HG03280 (cell line): ENCODE measurements around the gene SLC38A6.
A peak's percentile ranks its signal among the peaks of the same experiment; 100 is the strongest.

Experiments used
- ATAC-seq: cut with Tn5 transposase; IDR thresholded peaks from one replicate; pipeline ENCODE4 v1.9.1; 2021; ENCODE audit warnings: mild to moderate bottlenecking, moderate library complexity; ENCODE audit not compliant: unreplicated experiment

The SLC38A6 gene

GRCh38 chr14:60980811-60981632 is at the start of gene SLC38A6, which contains the start of gene TRMT5:
Gene SLC38A6 (plus strand): TSS chr14:60981245. CDS start chr14:60981278, 33 bp downstream.
Gene TRMT5 (minus strand): TSS chr14:60981079. CDS start chr14:60980973, 106 bp downstream.
- peak; percentile 86 for ATAC-seq

DNA sequence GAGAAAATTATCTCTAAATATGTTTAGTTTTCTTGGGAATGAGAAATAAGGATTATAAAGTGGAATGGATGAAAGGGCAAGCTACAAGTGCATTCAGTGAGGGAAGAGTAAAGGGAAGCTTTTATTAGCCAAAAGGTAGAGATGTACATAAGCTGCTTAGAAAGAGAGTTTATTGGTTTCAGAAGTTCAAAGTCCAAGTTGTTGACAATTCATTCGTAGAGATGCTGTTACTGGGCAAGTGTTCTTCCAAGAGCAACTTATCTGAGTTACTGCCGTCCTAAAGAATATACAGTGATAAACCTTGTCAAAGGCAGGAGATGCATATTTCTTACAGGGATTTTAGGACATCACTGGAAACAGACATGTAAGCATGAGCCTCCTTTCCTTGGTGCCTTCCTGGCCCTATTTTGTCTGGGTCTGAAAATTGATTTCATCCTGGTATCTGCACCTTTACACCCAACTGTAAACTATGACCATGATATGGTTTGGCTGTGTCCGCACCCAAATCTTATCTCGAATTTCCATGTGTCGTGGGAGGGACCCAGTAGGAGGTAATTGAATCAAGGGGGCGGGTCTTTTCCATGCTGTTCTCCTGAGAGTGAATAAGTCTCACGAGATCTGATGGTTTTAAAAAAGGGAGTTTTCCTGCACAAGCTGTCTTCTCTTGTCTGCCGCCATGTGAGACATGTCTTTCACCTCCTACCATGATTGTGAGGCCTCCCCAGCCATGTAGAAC is 47.0 kb upstream of the SLC38A6 start:
- no peak for ATAC-seq

GRCh38 chr14:60935319-60935718 is 45.7 kb upstream of the SLC38A6 start:
- no peak for ATAC-seq

GRCh38 chr14:60943637-60944032 is 37.4 kb upstream of the SLC38A6 start:
- no peak for ATAC-seq

DNA sequence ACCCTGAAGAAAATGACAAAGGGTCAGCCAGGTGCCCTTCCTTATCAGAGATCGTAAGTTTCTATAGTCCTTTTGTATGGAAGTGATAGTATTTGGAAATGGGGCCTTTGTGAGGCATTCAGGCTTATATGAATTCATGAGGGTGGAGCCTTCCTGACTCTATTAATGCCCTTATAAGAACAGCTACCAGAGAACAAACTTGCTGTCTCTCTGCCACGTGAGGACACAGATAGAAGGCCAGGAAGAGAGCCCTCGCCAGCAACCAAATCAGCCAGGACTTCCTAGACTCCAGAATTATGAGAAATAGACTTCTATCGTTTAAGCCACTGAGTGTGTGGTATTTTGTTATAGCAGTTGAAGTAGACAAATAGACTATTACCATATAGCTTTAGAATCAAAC is 36.8 kb upstream of the SLC38A6 start:
- no peak for ATAC-seq

GRCh38 chr14:60945984-60946383 is 35.1 kb upstream of the SLC38A6 start:
- ATAC-seq = no peak

- ATAC-seq = no peak
Measured at GRCh38 chr14:60946773-60947172, 34.3 kb upstream of the SLC38A6 start.

GRCh38 chr14:60951776-60952435 is 29.1 kb upstream of the SLC38A6 start:
- ATAC-seq = no peak

DNA sequence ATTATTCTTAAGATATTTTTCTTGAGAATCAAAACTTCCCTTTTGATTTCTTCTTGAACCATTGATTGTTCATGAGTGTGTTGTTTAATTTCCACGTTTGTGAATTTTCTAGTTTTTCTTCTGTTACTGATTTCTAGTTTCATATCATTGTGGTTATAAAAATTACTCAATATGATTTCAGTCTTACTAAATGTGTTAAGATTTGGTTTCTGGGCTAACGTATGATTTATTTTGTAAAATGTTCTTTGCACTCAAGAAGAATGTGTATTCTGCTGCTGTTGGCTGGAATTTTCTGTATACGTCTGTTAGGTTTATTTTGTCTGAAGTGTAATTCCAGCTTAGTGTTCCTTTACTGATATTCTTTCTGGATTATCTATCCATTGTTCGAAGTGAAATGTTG is 24.8 kb upstream of the SLC38A6 start:
- no peak for ATAC-seq

- ATAC-seq = no peak
Measured at GRCh38 chr14:60956632-60957031, 24.4 kb upstream of the SLC38A6 start.

DNA sequence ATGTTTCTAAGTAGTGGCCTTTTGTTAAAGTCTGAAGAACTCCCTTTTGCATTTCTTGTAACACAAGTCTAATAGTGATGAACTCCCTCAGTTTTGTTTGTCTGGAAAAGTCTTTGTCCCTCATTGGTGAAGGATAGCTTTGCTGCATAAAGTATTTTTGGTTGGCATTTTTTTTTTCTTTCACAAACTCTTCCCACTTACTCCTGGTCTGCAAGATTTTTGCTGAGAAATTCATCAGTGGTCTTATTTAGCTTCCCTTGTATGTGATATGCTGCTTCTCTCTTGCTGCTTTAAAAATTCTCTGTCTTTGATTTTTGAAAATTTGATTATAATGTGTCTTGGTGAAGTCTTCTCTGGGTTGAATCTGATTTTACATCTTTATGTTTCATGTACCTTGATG is 22.9 kb upstream of the SLC38A6 start:
- ATAC-seq = no peak

DNA sequence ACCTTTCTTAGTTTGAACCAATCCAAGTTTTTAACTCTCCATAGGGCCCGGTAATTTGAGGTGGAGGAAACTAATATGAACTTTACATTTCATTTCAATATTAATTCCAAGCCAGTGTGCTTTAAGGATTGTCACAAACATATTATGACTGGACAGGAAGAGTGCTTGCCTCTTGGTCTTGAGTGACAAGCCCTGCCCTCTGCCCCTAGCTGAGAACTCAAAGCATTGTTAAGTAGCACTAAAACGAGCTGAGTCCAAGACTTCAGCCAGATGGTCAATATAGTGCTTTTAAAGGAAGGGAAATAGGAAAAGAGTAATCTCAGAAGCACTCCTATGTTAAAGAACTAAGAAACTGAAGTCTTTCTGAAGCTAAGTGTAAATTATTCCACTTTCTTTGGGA is 17.3 kb upstream of the SLC38A6 start:
- no peak for ATAC-seq

GRCh38 chr14:60964904-60965303 is 16.1 kb upstream of the SLC38A6 start:
- no peak for ATAC-seq

GRCh38 chr14:60965402-60965801 is 15.6 kb upstream of the SLC38A6 start:
- no peak for ATAC-seq

DNA sequence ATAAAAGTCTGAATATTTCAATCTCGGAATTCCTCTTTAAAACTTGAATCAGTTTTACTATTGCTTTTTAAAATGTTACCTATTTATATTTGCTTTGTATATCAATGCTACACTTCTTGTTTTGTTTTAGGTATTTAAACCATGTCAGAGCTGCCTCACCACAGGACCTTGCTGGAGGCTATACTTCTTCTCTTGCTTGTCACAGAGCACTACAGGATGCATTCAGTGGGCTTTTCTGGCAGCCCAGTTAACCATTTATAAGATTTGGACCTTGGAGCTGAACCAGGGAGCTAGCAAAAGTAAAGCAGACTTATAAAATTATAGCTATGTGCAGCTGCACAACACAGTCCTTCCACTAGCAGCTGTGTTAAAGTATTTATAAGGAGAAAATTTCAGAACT is 12.9 kb upstream of the SLC38A6 start:
- ATAC-seq = no peak

GRCh38 chr14:60968671-60969070 is 12.4 kb upstream of the SLC38A6 start:
- ATAC-seq = no peak

- no peak for ATAC-seq
Measured at GRCh38 chr14:60970146-60970545, 10.9 kb upstream of the SLC38A6 start.

DNA sequence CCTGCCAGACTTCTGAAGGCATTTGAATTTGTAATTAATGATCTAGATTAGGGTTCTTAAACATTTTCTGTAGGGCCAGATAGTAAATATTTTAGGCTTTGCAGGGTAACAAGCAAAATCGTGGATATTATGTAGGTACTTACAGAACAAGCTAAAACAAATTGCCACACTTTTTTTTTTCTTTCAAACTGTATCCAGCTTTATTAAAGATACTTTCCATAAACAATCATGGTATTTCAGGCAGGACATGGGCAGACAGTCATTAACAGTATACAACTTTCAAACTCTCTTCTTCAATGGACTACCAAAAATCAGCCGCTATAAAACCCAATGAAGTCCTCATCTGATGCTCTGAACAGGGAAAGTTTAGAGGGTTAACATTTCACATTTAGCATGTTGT is 9.8 kb upstream of the SLC38A6 start:
- no peak for ATAC-seq

DNA sequence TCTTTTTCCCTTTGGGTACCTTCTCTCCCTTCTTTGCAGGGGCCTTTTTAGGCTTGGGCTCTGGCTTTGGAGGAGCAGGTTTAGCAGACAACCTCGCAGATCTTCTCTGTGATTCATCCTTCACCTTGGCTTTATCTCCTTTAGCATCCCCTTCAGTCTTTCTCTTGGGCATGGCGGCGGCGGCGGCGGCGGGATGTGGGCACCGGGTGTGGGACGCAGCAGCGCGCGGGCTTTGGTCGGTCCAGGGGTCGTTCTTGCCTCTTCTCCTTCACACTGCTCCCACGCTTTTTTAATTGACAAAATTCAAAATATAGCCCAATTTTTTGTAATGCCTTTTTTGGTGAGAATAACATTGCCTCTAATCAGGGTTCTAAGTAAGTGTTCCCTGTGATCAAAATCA is 8.8 kb upstream of the SLC38A6 start:
- ATAC-seq = no peak

DNA sequence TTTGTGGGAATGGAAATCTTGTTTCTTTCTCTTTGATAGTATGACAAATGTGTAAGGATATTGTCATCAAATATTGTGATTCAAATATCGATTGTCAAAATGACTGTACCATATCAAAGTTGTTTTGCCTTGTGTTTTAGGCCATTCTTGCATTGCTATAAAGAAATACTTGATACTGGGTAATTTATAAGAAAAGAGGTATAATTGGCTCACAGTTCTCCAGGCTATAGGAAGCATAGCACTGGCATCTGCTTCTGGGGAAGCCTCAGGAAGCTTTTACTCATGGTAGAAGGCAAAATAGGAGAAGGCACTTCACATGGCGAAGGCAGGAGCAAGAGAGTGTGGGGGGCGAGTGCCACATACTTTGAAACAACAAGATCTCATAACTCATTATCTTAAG is 8.0 kb upstream of the SLC38A6 start:
- ATAC-seq = no peak

GRCh38 chr14:60974090-60974651 is 6.9 kb upstream of the SLC38A6 start:
- no peak for ATAC-seq
